Measurements from ENCODE around the gene GPN2. TPM values are rescaled to one million over a fixed set of nuclear protein-coding genes. Genes with fewer than 3 reads are reported as not detected.
A peak's percentile ranks its signal among the peaks of the same experiment; 100 is the strongest.

Gene GPN2
- total and polyA plus RNA-seq, 9 of the 15 experiments (the other 6 are each of a cell fraction or from before 2014, with no cell fraction given) = 9.9 to 58.8 (median 20.4) TPM

- ATAC-seq (no peak), DNase-seq (ENCODE audit: extremely low read depth in 1 of 4, low spot score in 3 of 4) (no peak), FAIRE-seq (no peak)
- ChIA-PET POLR2A (interaction anchor here (1.6 to 4.1 kb wide), 2 partner anchors 9 to 12 kb away, joined by 11 to 32 read pairs; partner anchors contain the start of genes GPATCH3 and NUDC), CTCF (ENCODE audit: low intra/inter-chr PET ratio) (no interaction called here)
- Histone ChIP-seq H3K4me1 (replicated peaks in 1 of 2; ENCODE audit: control insufficient read depth in 2 of 2, insufficient read depth in 2 of 2, low read length in 2 of 2) (peaks cover 30 to 35% of the 10 kb centered on the region in 2 experiments), H3K9ac (ENCODE audit: insufficient read depth in 1 of 2, low read depth in 2 of 2, low read length in 2 of 2) (peak overlapping the region in 1 of 2 experiments; percentile 53; a peak in 2 of 4 replicates), H4K20me1 (replicated peaks; ENCODE audit: control insufficient read depth, insufficient read depth, low read length) (no peaks in the 10 kb centered on the region), H3K79me2 (ENCODE audit: control insufficient read depth, insufficient read depth, low read length) (no peaks in the 10 kb centered on the region), H3K4me3 (no peak overlapping the region), H2AFZ (ENCODE audit: low read depth, low read length) (no peak overlapping the region), H3K36me3 (ENCODE audit: control insufficient read depth, insufficient read depth, low read length) (no peaks in the 10 kb centered on the region), H3K27ac (ENCODE audit: extremely low read depth, low read depth, low read length) (no peak overlapping the region), H3K9me1 (ENCODE audit: control insufficient read depth, insufficient read depth, low read length) (no peaks in the 10 kb centered on the region), H3K9me3 (replicated peaks; ENCODE audit: control insufficient read depth, insufficient read depth, low read depth, low read length) (no peaks in the 10 kb centered on the region), H3K27me3 (ENCODE audit: control insufficient read depth in 2 of 2, insufficient read depth in 2 of 2, low read length in 2 of 2) (no peaks in the 10 kb centered on the region), H3K4me2 (ENCODE audit: insufficient read depth, low read length) (no peak overlapping the region)
- in situ Hi-C loops (cut with MboI) (no loop called here), intact Hi-C loops (cut with micrococcal nuclease) (no loop called here)
- 26% methylated on average over 2 of the region's 2 CpGs for WGBS (ENCODE audit: insufficient coverage, low coverage, missing lambda C conversion rate)
- TF ChIP-seq DACH1 (IDR thresholded peaks at IDR 0.05; ENCODE audit: partially characterized antibody) (peak; percentile 20), RBM25 (IDR thresholded peaks at IDR 0.05; ENCODE audit: low read depth, low read length, severe bottlenecking) (peak; percentile 44), STAT6 (CRISPR knock-in tag; IDR thresholded peaks at IDR 0.05) (no peak)
- BruUV-seq (replicated peaks) = no TSS peak
Measured at GRCh38 chr1:26912147-26912490, 22.0 kb upstream of the GPN2 start.

Measured in K562 (cell line).